Endothelial cell (in vitro differentiated cells): ENCODE results near the gene OTOG. TPM values are rescaled to one million over a fixed set of nuclear protein-coding genes. Genes with fewer than 3 reads are reported as not detected.

Experiments used
- DNase-seq: peaks from one replicate; pipeline ENCODE4 v3.0.0; 2021; ENCODE audit warnings: low spot score
- H3K27ac Mint-ChIP-seq: one replicate; pipeline ENCODE4 v1.8.0; 2021; ENCODE audit warnings: mixed read lengths, inconsistent platforms; ENCODE audit not compliant: unreplicated experiment
- H3K27me3 Mint-ChIP-seq: one replicate; pipeline ENCODE4 v1.8.0; 2021; ENCODE audit warnings: mild to moderate bottlenecking, moderate library complexity, mixed read lengths, inconsistent platforms; ENCODE audit not compliant: unreplicated experiment
- H3K36me3 Mint-ChIP-seq: one replicate; pipeline ENCODE4 v1.8.0; 2021; ENCODE audit warnings: mild to moderate bottlenecking, low read depth, mixed read lengths, inconsistent platforms; ENCODE audit not compliant: unreplicated experiment
- H3K4me1 Mint-ChIP-seq: one replicate; pipeline ENCODE4 v1.8.0; 2021; ENCODE audit warnings: mild to moderate bottlenecking, mixed read lengths, inconsistent platforms; ENCODE audit not compliant: unreplicated experiment
- H3K4me3 Mint-ChIP-seq: one replicate; pipeline ENCODE4 v1.8.0; 2021; ENCODE audit warnings: mild to moderate bottlenecking, mixed read lengths, inconsistent platforms; ENCODE audit not compliant: unreplicated experiment
- H3K9me3 Mint-ChIP-seq: one replicate; pipeline ENCODE4 v1.8.0; 2021; ENCODE audit warnings: mixed read lengths, inconsistent platforms; ENCODE audit not compliant: unreplicated experiment
- total RNA-seq: library from RNA; stranded (reverse); fragmentation: NEBNext Ultra II Directional; extraction: Animal tissue kit (Norgen Biotek cat#: 25700); gene quantifications from one replicate; pipeline ENCODE4 v1.2.1, GENCODE V29; 2021; ENCODE audit not compliant: unreplicated experiment
- TF ChIP-seq, protein P1 (sequence below): fragments of 200-600 bp; sonication (generic); IDR thresholded peaks from one replicate; pipeline ENCODE4 v1.5.0; 2021; ENCODE audit warnings: antibody characterized with exemption; ENCODE audit not compliant: unreplicated experiment

Gene OTOG
- total RNA-seq, 1 donor from 2014 or later: 0.13 TPM

DNA sequence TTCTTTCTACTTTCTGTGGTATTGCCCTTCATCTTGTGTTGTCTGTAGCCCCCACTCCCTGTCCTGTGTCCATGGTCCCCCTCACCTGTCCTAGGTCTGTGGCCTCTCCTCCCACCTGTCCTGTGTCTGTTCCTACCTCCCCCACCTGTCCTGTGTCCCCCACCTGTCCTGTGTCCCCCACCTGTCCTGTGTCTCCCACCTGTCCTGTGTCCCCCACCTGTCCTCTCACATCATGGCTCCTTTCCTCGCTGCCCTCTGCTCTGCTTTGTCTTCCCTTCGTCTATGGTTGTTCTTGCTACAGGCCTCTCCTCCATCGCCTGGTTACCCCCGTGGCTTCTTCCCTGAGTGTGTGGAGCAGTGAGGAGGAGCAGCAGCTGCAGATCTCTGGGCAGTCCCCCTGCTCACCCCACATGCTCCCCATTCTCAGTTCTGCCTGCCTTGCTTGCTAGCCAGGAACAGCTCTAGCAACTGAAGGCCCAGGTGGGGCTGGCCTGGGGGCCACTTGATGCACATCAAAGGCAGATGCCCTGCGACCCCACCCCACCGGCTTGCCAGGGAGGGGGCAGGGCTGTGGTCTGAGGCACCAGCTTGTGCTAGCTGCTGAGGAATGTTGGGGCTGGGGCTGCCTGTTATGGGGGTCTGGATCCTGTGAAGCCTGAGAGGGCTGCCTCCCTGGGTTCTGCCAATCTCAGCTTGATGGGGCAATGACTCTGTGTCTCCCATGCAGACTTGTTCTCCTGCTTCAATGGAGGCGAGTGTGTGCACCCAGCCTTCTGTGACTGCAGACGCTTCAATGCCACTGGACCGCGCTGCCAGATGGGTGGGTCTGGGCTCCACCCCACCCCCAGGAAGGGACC lies 5.6 kb downstream of the OTOG start:
- no peak for DNase-seq
- TF ChIP-seq, protein P1, sequence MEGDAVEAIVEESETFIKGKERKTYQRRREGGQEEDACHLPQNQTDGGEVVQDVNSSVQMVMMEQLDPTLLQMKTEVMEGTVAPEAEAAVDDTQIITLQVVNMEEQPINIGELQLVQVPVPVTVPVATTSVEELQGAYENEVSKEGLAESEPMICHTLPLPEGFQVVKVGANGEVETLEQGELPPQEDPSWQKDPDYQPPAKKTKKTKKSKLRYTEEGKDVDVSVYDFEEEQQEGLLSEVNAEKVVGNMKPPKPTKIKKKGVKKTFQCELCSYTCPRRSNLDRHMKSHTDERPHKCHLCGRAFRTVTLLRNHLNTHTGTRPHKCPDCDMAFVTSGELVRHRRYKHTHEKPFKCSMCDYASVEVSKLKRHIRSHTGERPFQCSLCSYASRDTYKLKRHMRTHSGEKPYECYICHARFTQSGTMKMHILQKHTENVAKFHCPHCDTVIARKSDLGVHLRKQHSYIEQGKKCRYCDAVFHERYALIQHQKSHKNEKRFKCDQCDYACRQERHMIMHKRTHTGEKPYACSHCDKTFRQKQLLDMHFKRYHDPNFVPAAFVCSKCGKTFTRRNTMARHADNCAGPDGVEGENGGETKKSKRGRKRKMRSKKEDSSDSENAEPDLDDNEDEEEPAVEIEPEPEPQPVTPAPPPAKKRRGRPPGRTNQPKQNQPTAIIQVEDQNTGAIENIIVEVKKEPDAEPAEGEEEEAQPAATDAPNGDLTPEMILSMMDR: no peak
- peaks cover 12% of the 10 kb centered on the region for H3K27me3 Mint-ChIP-seq
- no peak overlapping the region for H3K4me3 Mint-ChIP-seq
- peaks cover 5% of the 10 kb centered on the region for H3K4me1 Mint-ChIP-seq
- no peak overlapping the region for H3K27ac Mint-ChIP-seq
- H3K36me3 Mint-ChIP-seq: no peaks in the 10 kb centered on the region
- H3K9me3 Mint-ChIP-seq: no peaks in the 10 kb centered on the region

DNA sequence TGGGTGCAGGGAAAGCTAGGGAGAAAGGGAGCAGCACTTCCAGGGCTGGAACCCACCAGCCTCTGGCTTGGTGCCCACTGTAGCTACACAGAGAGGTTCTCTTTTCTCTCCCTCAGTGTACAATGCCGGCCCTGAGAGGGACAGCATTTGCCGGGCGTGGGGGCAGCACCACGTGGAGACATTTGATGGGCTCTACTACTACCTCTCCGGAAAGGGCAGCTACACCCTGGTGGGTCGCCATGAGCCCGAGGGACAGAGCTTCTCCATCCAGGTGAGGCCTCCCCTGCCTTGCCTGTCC lies 6.1 kb downstream of the OTOG start:
- H3K4me1 Mint-ChIP-seq: peaks cover 5% of the 10 kb centered on the region
- no peaks in the 10 kb centered on the region for H3K36me3 Mint-ChIP-seq
- DNase-seq: no peak
- peaks cover 11% of the 10 kb centered on the region for H3K27me3 Mint-ChIP-seq
- H3K4me3 Mint-ChIP-seq: no peak overlapping the region
- TF ChIP-seq, protein P1: no peak
- H3K27ac Mint-ChIP-seq: no peak overlapping the region
- H3K9me3 Mint-ChIP-seq: no peaks in the 10 kb centered on the region

GRCh38 chr11:17554487-17554886 lies 7.4 kb downstream of the OTOG start:
- Mint-ChIP-seq H3K27me3 (peaks cover 11% of the 10 kb centered on the region), H3K27ac (no peak overlapping the region), H3K4me3 (no peak overlapping the region), H3K4me1 (peaks cover 5% of the 10 kb centered on the region), H3K36me3 (no peaks in the 10 kb centered on the region), H3K9me3 (no peaks in the 10 kb centered on the region)
- TF ChIP-seq, protein P1: no peak
- DNase-seq: no peak

- H3K4me3 Mint-ChIP-seq: no peak overlapping the region
- peaks cover 4% of the 10 kb centered on the region for H3K27me3 Mint-ChIP-seq
- TF ChIP-seq, protein P1: no peak
- DNase-seq: no peak
- H3K4me1 Mint-ChIP-seq: no peaks in the 10 kb centered on the region
- H3K36me3 Mint-ChIP-seq: no peaks in the 10 kb centered on the region
- no peak overlapping the region for H3K27ac Mint-ChIP-seq
- no peaks in the 10 kb centered on the region for H3K9me3 Mint-ChIP-seq
Observed at GRCh38 chr11:17556999-17557398, 9.9 kb downstream of the OTOG start.

- Mint-ChIP-seq H3K27ac (no peak overlapping the region), H3K9me3 (no peaks in the 10 kb centered on the region), H3K4me1 (no peaks in the 10 kb centered on the region), H3K4me3 (no peak overlapping the region), H3K27me3 (peaks cover 4% of the 10 kb centered on the region), H3K36me3 (no peaks in the 10 kb centered on the region)
- TF ChIP-seq, protein P1: no peak
- no peak for DNase-seq
Observed at GRCh38 chr11:17558025-17558780, 11.1 kb downstream of the OTOG start.
